ENCODE measurements around the gene CASP5.
"Not testable (repeated sequence)": the region's sequence is repeated elsewhere in the genome, so short reads cannot be mapped to it uniquely, and the experiment has no call there.

Gene CASP5

DNA sequence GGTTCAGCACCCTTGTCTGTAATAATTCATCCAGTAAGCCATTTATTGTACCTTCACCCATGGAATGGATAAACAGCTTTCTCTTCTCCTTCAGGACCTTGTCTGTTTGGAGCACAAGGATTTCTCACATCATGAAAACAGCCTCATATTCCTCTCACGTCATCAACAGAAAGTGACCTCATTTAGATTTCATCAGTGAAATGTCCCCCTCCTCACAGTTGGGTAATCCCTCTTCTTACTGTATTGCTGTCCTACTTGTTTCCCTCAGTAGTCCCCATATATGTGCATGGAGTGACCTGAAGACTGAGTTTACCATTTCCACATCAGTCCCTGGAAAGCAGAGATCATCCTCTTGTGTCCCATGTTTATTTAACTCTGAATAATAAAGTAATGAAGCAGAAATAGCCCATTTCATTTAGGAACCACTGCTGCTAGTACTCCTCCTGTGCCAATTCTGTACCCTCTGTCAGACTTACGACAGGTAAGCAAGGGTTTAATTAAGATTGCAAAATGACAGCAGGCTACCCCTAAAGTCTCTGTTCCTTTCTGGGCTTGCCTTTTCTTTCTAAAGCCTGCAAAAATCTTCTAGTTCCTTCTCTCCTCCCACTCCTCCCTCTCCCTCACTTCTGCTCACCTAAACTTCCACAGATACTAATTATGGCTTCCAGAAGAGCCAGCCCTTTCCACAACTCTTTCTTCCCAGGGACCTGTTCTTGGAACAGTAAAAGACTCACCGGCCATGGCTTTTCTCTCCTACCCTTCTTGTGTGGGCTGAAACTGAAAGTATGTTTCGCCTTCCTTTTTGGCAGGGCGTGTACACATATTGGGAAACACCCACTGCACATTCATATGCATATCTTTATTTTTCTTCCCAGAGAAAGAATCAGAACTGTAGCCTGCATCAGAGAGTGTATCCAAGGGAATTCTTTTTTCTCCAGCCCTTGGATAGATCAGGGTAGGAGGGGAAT is 21.9 kb upstream of the CASP5 start, which contains the start of gene CARD16:
Gene CARD16, minus strand, starts transcription at position 779 of the 968 bp plus-strand sequence. Its CDS starts 38 bp downstream, at position 741.
- H3K36me3 Mint-ChIP-seq, H3K9me3 Mint-ChIP-seq, H3K27me3 Mint-ChIP-seq: not testable (repeated sequence)
- Mint-ChIP-seq H3K4me3 (peak within 1 kb of the TSS; percentile 91), H3K27ac (peak within 1 kb of the TSS; percentile 96), H3K4me1 (peaks cover 74% of the 10 kb centered on the region)

DNA sequence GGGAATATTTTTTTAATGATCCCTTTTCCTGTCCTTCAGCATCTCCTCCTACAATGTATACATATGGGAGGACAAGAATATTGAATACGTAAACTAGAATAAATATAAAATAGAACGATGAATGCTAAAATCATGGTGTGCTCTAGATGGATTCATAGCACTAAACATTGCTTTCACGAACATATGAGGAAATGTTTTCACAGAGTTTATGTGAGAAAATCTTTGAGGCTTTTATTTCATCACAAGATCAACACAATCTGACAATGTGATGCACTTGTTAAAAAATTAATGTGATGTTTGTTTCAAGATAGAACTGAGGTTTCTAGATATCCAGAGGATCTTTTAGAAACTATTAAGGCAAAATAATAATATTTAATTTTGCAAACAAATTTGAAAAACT is 19.2 kb upstream of the CASP5 start:
- no peak overlapping the region for H3K27ac Mint-ChIP-seq
- peaks cover 80% of the 10 kb centered on the region for H3K4me1 Mint-ChIP-seq
- H3K36me3 Mint-ChIP-seq = peaks cover 18% of the 10 kb centered on the region
- H3K27me3 Mint-ChIP-seq = no peaks in the 10 kb centered on the region
- peak overlapping the region; percentile 28 for H3K4me3 Mint-ChIP-seq
- peaks cover 9% of the 10 kb centered on the region for H3K9me3 Mint-ChIP-seq

DNA sequence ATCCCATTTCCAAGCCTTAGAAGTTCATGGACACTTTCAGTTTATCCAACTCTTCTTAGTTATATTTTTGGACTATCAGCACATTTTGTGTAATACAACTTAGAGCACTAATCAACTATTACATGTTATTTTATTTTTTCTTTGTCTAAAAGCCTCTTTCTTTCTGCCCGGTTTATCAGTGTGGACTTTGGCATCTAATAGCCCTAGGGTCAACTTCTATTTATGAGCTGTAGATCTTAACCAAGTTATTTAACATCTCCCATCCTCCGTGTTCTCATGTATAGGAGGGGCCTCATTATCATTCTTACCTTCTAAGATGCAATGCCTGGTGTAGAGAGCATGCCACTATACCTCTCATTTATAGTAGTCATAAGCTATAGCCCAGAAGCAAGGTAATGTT is 17.7 kb upstream of the CASP5 start:
- Mint-ChIP-seq H3K27ac (no peak overlapping the region), H3K36me3 (peaks cover 22% of the 10 kb centered on the region), H3K4me1 (peaks cover 77% of the 10 kb centered on the region), H3K9me3 (peaks cover 9% of the 10 kb centered on the region), H3K27me3 (no peaks in the 10 kb centered on the region), H3K4me3 (no peak overlapping the region)

DNA sequence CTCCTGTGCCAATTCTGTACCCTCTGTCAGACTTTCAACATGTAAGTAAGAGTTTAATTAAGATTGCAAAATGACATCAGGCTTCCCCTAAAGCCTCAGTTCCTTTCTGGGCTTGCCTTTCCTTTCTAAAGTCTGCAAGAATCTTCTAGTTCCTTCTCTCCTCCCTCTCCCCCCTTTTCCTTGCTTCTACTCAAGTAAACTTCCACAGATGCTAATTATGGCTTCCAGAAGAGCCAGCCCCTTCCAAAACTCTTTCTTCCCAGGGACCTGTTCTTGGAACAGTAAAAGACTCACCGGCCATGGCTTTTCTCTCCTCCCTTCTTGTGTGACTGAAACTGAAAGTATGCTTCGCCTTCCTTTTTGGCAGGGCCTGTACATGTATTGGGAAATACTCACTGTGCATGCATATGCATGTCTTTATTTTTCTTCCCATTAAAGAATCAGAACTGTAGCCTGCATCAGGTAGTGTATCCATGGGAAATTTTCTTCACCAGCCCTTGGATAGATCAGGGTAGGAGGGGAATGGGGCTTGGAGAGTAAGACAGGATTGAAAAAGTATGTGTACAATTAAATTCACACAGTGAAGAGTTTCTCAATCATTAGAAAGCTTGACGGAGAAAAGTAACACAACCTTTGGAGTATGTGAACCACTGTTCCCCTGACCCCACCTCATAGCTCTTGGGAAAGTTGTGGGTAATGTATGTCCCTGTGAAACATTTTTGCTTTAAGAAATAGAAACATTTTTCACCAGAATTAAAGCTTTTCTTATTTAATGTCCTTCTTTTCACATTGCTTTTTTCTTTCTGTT is 12.0 kb upstream of the CASP5 start, which contains the start of gene CASP1:
Gene CASP1, minus strand, starts transcription at position 332 of the 808 bp plus-strand sequence. Its CDS starts 31 bp downstream, at position 301.
- peak within 1 kb of the TSS; percentile 97 for H3K4me3 Mint-ChIP-seq
- no peaks in the 10 kb centered on the region for H3K27me3 Mint-ChIP-seq
- peaks cover 21% of the 10 kb centered on the region for H3K36me3 Mint-ChIP-seq
- peaks cover 68% of the 10 kb centered on the region for H3K4me1 Mint-ChIP-seq
- peaks cover 4% of the 10 kb centered on the region for H3K9me3 Mint-ChIP-seq
- peak within 1 kb of the TSS; percentile 97 for H3K27ac Mint-ChIP-seq

DNA sequence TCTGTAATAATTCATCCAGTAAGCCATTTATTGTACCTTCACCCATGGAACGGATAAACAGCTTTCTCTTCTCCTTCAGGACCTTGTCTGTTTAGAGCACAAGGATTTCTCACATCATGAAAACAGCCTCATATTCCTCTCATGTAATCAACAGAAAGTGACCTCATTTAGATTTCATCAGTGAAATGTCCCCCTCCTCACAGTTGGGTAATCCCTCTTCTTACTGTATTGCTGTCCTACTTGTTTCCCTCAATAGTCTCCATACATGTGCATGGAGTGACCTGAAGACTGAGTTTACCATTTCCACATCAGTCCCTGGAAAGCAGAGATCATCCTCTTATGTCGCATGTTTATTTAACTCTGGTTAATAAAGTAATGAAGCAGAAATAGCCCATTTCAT is 11.4 kb upstream of the CASP5 start:
- Mint-ChIP-seq H3K27ac (peak overlapping the region; percentile 97), H3K36me3 (peaks cover 21% of the 10 kb centered on the region), H3K4me1 (peaks cover 71% of the 10 kb centered on the region), H3K4me3 (peak overlapping the region; percentile 97)
- H3K27me3 Mint-ChIP-seq, H3K9me3 Mint-ChIP-seq: not testable (repeated sequence)

DNA sequence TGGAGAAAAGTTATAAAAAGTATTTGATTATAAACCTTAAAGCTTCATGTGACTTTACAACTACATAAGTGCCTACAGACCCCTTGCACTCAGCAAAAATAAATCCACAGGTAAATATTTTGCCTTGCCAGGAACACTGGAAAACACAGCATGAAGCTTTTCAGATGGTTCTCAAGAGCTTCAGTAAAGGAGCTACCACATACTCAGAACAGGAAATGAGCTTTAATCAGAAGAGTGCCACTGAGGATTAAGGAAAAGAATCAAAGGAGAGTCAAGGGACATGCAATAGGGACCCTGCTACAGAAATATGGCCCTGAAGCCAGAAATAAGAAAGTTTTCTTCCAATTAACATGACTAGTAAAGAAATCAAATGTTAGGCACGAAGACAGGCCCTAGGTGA is 10.8 kb upstream of the CASP5 start:
- H3K27me3 Mint-ChIP-seq = no peaks in the 10 kb centered on the region
- peak overlapping the region; percentile 97 for H3K27ac Mint-ChIP-seq
- H3K9me3 Mint-ChIP-seq = no peaks in the 10 kb centered on the region
- H3K4me3 Mint-ChIP-seq = peak overlapping the region; percentile 97
- peaks cover 21% of the 10 kb centered on the region for H3K36me3 Mint-ChIP-seq
- peaks cover 77% of the 10 kb centered on the region for H3K4me1 Mint-ChIP-seq

DNA sequence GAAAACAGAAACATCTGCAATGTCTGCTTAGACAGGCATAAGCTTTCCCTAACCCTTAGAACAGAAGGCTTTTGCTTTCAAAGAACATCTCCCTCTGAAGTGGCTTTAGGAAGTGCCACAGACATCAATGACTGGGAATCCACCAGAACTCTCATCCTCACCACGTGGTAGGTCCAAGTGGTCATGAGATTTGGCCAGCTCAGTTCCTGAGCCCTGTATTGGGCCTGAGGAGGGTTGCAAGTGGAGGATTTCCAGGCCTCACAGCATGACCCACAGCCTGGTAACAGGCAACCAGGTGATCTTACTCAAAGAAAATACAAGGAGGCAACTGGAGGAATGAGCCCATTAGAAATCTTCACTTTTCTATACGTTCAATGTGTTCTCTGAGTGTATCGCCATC is 10.4 kb upstream of the CASP5 start:
- H3K36me3 Mint-ChIP-seq = peaks cover 18% of the 10 kb centered on the region
- no peaks in the 10 kb centered on the region for H3K27me3 Mint-ChIP-seq
- H3K4me3 Mint-ChIP-seq = peak overlapping the region; percentile 97
- peak overlapping the region; percentile 92 for H3K27ac Mint-ChIP-seq
- H3K4me1 Mint-ChIP-seq = peaks cover 78% of the 10 kb centered on the region
- no peaks in the 10 kb centered on the region for H3K9me3 Mint-ChIP-seq

DNA sequence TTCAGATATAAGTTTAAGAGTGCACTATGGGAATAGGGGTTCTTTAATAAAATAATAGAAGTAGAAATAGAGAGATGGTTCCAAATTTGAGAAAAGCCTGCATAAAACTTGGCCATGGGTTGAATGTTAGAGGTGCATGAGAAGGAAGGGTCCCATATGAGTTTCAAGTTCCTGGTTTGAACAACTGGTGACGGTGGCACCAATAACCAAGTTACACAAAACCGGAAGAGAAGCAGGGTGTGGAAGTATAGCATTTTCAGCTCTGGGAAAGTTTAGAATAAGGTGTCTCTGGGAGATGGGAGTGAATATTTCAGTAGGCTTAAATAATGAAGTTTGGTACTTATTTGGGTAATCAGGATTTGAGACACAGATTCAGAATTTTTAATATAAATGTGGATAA is 9.5 kb upstream of the CASP5 start:
- Mint-ChIP-seq H3K4me1 (peaks cover 78% of the 10 kb centered on the region), H3K9me3 (no peaks in the 10 kb centered on the region), H3K4me3 (peak overlapping the region; percentile 97), H3K36me3 (peaks cover 20% of the 10 kb centered on the region), H3K27ac (peak overlapping the region; percentile 48), H3K27me3 (no peaks in the 10 kb centered on the region)

DNA sequence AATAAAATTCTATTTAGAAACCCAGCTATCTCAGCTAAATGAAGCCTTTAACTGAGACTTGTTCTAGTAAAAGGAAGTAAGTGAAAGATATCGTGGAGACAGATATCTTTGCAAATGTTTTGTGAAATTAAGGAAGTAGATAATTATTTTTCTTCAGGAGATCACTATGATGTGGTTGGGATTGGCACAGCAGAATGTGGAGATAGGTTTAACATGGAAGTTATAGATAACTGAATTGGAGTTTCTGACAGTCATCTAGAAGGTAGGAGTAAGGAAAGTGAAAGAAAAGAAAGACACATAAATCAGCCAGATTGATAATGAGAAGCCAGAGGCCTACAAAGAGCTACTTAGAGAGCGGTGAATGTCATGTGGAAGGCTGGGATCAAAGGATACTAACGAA is 4.7 kb upstream of the CASP5 start:
- Mint-ChIP-seq H3K9me3 (no peaks in the 10 kb centered on the region), H3K36me3 (peaks cover 28% of the 10 kb centered on the region), H3K27me3 (no peaks in the 10 kb centered on the region), H3K27ac (peak overlapping the region; percentile 84), H3K4me1 (peaks cover 67% of the 10 kb centered on the region), H3K4me3 (peak overlapping the region; percentile 11)

DNA sequence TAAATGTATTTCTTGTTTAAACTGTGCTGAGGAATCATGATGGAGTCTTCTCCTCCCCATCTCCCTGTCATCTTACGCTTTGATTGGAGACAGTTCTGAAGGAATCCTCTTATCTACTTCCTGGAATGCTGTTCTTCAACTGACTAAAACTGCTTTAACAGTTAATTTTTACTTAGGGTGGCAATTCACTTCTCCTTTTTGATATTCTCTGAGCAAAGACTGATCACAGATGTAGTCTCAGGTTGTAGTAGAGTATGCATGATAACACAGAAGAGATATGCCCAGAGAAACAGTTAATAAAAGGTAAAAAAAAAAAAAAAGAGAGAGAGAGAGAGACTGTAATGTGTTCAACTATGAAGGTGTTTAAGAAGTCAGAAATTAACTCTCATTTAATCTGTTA is 1.4 kb upstream of the CASP5 start:
- peaks cover 46% of the 10 kb centered on the region for H3K4me1 Mint-ChIP-seq
- H3K27me3 Mint-ChIP-seq = no peaks in the 10 kb centered on the region
- H3K36me3 Mint-ChIP-seq = peaks cover 16% of the 10 kb centered on the region
- H3K9me3 Mint-ChIP-seq = no peaks in the 10 kb centered on the region
- no peak overlapping the region for H3K27ac Mint-ChIP-seq
- no peak overlapping the region for H3K4me3 Mint-ChIP-seq

DNA sequence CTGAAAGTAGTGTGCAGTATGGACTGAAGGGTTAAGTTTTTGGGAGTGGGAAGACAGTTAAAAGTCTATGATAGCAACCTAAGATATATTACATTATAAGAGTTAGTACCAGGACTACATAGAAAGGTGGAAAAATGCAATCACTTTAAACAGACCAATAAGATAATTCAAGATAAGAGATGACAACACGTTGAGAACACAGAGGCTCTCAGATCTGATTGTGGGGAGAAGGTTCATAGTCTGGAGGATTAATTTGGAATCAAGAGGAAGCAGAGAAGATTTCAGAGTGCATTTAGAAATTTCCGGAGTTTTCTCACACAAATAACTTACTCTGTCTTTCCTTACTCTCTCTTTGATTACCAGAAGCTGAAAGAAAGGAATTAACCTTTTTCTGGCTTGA is 441 bp downstream of the CASP5 start:
- H3K27ac Mint-ChIP-seq = no peak overlapping the region
- no peaks in the 10 kb centered on the region for H3K9me3 Mint-ChIP-seq
- no peak overlapping the region for H3K4me3 Mint-ChIP-seq
- peaks cover 12% of the 10 kb centered on the region for H3K36me3 Mint-ChIP-seq
- H3K4me1 Mint-ChIP-seq = peaks cover 31% of the 10 kb centered on the region
- H3K27me3 Mint-ChIP-seq = no peaks in the 10 kb centered on the region

DNA sequence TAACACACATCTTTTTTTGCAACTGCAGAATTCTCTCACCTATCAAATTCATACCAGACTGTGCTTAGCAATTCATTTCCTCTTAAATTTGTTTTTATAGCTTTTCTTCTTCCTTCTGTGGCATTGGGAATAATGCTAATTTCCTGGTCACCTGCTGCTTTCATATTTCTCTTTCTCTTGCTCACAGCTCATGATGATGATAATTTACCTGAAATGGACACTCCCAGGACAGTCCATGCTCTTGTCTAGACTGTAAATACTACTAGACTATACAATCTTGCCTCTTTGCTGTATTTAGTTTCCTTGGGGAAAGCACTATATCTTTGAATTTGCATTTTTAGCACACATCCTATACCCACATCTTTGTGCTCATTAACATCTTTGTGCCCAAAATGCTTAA is 15.5 kb downstream of the CASP5 start:
- no peaks in the 10 kb centered on the region for H3K9me3 Mint-ChIP-seq
- no peaks in the 10 kb centered on the region for H3K4me1 Mint-ChIP-seq
- H3K27ac Mint-ChIP-seq = no peak overlapping the region
- H3K4me3 Mint-ChIP-seq = no peak overlapping the region
- no peaks in the 10 kb centered on the region for H3K27me3 Mint-ChIP-seq
- H3K36me3 Mint-ChIP-seq = no peaks in the 10 kb centered on the region

DNA sequence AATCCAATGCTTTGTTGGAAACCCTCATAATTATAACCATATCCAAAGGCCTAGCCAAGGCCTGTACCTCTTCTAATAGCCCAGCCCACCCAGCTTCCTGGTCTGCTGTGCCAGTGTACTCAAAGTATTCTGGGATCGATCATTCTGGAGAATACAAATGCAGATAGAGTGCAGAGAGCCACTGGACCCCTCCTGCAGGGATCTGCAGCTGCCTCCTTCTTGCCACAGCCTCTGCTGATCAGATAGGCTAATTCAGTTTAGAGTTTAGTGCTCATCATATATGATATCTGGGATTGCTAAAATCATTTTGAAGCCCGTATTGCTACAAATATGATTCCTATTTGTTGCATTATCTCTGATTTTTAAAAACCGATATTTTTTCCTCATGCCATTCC is 17.5 kb downstream of the CASP5 start:
- no peaks in the 10 kb centered on the region for H3K27me3 Mint-ChIP-seq
- H3K4me3 Mint-ChIP-seq = no peak overlapping the region
- peaks cover 7% of the 10 kb centered on the region for H3K4me1 Mint-ChIP-seq
- no peaks in the 10 kb centered on the region for H3K36me3 Mint-ChIP-seq
- H3K27ac Mint-ChIP-seq = no peak overlapping the region
- H3K9me3 Mint-ChIP-seq = no peaks in the 10 kb centered on the region

DNA sequence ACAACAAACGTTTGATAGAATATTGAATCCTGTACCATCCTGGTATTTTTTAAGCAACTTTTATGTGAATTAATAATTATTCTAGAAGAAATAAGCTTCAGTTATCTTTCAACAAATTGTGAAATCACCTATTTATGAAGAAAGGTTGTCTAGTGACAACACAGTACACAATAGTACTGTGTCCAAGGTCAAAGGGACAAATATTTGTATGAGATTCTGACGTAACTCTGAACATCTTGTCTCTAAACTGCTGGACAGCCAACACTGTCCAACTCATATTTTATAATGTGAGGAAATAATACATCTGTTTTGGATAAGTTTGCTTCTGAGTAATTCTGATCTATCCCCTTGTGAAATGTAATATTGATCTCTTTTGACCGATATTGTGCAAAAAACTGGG is 18.9 kb downstream of the CASP5 start:
- H3K36me3 Mint-ChIP-seq = no peaks in the 10 kb centered on the region
- H3K9me3 Mint-ChIP-seq = no peaks in the 10 kb centered on the region
- no peak overlapping the region for H3K27ac Mint-ChIP-seq
- H3K27me3 Mint-ChIP-seq = no peaks in the 10 kb centered on the region
- H3K4me3 Mint-ChIP-seq = no peak overlapping the region
- peaks cover 7% of the 10 kb centered on the region for H3K4me1 Mint-ChIP-seq

DNA sequence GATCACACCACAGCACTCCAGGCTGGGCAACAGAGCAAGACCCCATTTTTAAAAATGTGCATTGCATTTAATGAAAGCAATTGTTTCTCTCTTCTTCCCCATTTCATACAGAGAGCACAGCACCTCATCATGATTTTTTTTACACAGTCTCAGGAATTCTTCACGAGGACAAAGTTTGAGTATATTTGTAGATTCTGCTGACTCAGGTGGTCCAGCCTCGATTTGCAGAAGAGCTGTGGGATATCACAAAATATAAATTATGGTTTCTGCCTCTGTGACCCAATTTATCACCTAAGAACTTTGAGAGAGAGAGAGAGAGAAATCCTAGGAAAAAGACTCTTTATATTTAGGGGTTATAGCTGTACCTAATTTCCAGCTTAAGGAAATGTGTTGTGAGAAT is 19.8 kb downstream of the CASP5 start:
- no peak overlapping the region for H3K4me3 Mint-ChIP-seq
- no peaks in the 10 kb centered on the region for H3K27me3 Mint-ChIP-seq
- no peak overlapping the region for H3K27ac Mint-ChIP-seq
- no peaks in the 10 kb centered on the region for H3K9me3 Mint-ChIP-seq
- peaks cover 7% of the 10 kb centered on the region for H3K4me1 Mint-ChIP-seq
- no peaks in the 10 kb centered on the region for H3K36me3 Mint-ChIP-seq

DNA sequence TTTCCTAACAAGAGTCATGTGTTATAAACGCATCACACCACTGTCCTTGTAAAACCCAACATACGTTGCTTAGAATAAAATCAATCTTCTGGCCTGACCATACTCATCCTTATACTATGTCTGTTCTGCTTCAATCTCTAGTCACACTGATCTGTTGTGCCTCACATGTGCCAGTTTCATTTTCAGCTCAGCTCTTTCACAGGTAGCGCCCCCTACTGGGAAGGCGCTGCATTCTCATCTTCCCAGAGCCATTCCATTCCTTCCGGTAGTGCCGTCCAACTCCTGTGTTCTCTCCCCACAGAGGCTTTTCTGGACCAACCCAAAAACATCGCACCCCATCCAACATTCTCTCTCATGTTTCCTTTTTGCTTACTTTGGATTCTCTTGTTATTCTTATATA is 22.2 kb downstream of the CASP5 start:
- Mint-ChIP-seq H3K9me3 (no peaks in the 10 kb centered on the region), H3K4me3 (no peak overlapping the region), H3K27ac (no peak overlapping the region), H3K36me3 (no peaks in the 10 kb centered on the region), H3K27me3 (no peaks in the 10 kb centered on the region), H3K4me1 (peaks cover 7% of the 10 kb centered on the region)

Data from activated naive CD4-positive, alpha-beta T cell treated with anti-CD3 and anti-CD28 coated beads, Interleukin-2, amount 50 U/mL, for 24 hours (primary cell).